DND-41 (cell line): ENCODE measurements around the gene FAM53B.

Source experiments
- EZH2 ChIP-seq: IDR thresholded peaks from 3 replicates; pipeline ENCODE4 v1.6.1; 2012; ENCODE audit warnings: borderline replicate concordance, low read depth, mild to moderate bottlenecking, moderate library complexity, low read length, inconsistent platforms; ENCODE audit not compliant: severe bottlenecking
- TF ChIP-seq, protein P1 (sequence below): IDR thresholded peaks from 2 replicates; pipeline ENCODE4 v1.5.1; 2012; ENCODE audit warnings: borderline replicate concordance, low read length, moderate library complexity, mild to moderate bottlenecking; ENCODE audit not compliant: poor library complexity, severe bottlenecking; ENCODE audit errors: extremely low read depth

DNA sequence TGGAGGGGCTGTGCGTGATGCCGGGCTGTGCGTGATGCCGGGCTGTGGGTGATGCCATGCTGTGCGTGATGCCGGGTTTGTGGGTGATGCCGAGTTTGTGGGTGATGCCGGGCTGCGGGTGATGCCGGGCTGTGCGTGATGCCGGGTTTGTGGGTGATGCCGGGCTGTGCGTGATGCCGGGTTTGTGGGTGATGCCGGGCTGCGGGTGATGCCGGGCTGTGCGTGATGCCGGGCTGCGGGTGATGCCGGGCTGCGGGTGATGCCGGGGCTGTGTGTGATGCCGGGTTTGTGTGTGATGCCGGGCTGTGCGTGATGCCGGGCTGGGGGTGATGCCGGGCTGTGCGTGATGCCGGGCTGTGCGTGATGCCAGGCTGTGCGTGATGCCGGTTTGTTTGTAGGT lies 128.9 kb downstream of the FAM53B start:
- TF ChIP-seq, protein P1, sequence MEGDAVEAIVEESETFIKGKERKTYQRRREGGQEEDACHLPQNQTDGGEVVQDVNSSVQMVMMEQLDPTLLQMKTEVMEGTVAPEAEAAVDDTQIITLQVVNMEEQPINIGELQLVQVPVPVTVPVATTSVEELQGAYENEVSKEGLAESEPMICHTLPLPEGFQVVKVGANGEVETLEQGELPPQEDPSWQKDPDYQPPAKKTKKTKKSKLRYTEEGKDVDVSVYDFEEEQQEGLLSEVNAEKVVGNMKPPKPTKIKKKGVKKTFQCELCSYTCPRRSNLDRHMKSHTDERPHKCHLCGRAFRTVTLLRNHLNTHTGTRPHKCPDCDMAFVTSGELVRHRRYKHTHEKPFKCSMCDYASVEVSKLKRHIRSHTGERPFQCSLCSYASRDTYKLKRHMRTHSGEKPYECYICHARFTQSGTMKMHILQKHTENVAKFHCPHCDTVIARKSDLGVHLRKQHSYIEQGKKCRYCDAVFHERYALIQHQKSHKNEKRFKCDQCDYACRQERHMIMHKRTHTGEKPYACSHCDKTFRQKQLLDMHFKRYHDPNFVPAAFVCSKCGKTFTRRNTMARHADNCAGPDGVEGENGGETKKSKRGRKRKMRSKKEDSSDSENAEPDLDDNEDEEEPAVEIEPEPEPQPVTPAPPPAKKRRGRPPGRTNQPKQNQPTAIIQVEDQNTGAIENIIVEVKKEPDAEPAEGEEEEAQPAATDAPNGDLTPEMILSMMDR, result no peak
- TF ChIP-seq EZH2, result no peak
